Measurements from ENCODE around the gene FANCF. TPM values are rescaled to one million over a fixed set of nuclear protein-coding genes. Genes with fewer than 3 reads are reported as not detected.

Gene FANCF
- total and polyA plus RNA-seq, 7 experiments from 2014 or later: 7.4 to 25.1 (median 21.8) TPM

- Histone ChIP-seq H3K36me3 (ENCODE audit: control insufficient read depth in 2 of 3, insufficient read depth in 3 of 3, low read length in 3 of 3) (no peaks in the 10 kb centered on the region), H3K9me3 (ENCODE audit: control insufficient read depth in 2 of 3, low read length in 3 of 3) (no peaks in the 10 kb centered on the region), H3K27ac (ENCODE audit: low read depth, low read length) (no peak overlapping the region), H3K4me1 (ENCODE audit: control insufficient read depth in 2 of 2, insufficient read depth in 2 of 2, low read length in 2 of 2) (no peaks in the 10 kb centered on the region), H3K4me3 (ENCODE audit: low read length) (no peak overlapping the region), H3K27me3 (ENCODE audit: control insufficient read depth in 2 of 2, insufficient read depth in 2 of 2, low read length in 2 of 2) (no peaks in the 10 kb centered on the region)
- H3K4me3 Mint-ChIP-seq: no peak overlapping the region
- no peak for DNase-seq
- H3K27me3 Mint-ChIP-seq: peaks cover 0 to 9% (median 0%) of the 10 kb centered on the region in 5 donors
- ChIA-PET POLR2A (no interaction called here), CTCF (interaction anchor here (1.0 kb wide), 1 partner anchor 57 kb away, joined by 3 read pairs; no protein-coding TSS in a partner anchor)
- intact Hi-C loops (cut with micrococcal nuclease): no loop called here
- no peak overlapping the region for H3K27ac Mint-ChIP-seq
- H3K4me1 Mint-ChIP-seq: peaks cover 0 to 18% (median 5%) of the 10 kb centered on the region in 7 donors
- ATAC-seq: no peak
- H3K9me3 Mint-ChIP-seq: peaks cover 0 to 7% (median 0%) of the 10 kb centered on the region in 11 donors
- H3K36me3 Mint-ChIP-seq: peaks cover 0 to 14% (median 5%) of the 10 kb centered on the region in 5 donors
These were observed 7.8 kb upstream of the FANCF start for GRCh38 chr11:22633354-22633902.

GRCh38 chr11:22627421-22627820 lies 1.8 kb upstream of the FANCF start:
- Mint-ChIP-seq H3K27me3 (peaks cover 0 to 9% (median 0%) of the 10 kb centered on the region in 5 donors), H3K27ac (peak overlapping the region in 4 of 9 donors; percentile 13 to 47 (median 16)), H3K9me3 (no peaks in the 10 kb centered on the region), H3K36me3 (peaks cover 0 to 15% (median 6%) of the 10 kb centered on the region in 5 donors), H3K4me3 (peak overlapping the region in 1 of 10 donors; percentile 2), H3K4me1 (peaks cover 14 to 42% (median 32%) of the 10 kb centered on the region in 7 donors)
- no peak overlapping the region for H3K27ac ChIP-seq (ENCODE audit: low read depth, low read length)
- no peaks in the 10 kb centered on the region for H3K9me3 ChIP-seq (ENCODE audit: control insufficient read depth in 2 of 3, low read length in 3 of 3)
- no peak for ATAC-seq
- H3K36me3 ChIP-seq (ENCODE audit: control insufficient read depth in 2 of 3, insufficient read depth in 3 of 3, low read length in 3 of 3): peaks cover 0 to 6% (median 0%) of the 10 kb centered on the region in 3 experiments
- H3K4me3 ChIP-seq (ENCODE audit: low read length): no peak overlapping the region
- intact Hi-C loops (cut with micrococcal nuclease): loop anchor here in 1 of 2 donors (5.0 to 10.0 kb wide), 3 partner anchors 75 to 293 kb away; partner anchors contain the start of gene SLC17A6
- no peak for DNase-seq
- peaks cover 15 to 27% of the 10 kb centered on the region in 2 donors for H3K4me1 ChIP-seq (ENCODE audit: control insufficient read depth in 2 of 2, insufficient read depth in 2 of 2, low read length in 2 of 2)
- CTCF ChIA-PET: interaction anchor here (1.1 kb wide), 1 partner anchor 80 kb away, joined by 3 read pairs; no protein-coding TSS in a partner anchor
- H3K27me3 ChIP-seq (ENCODE audit: control insufficient read depth in 2 of 2, insufficient read depth in 2 of 2, low read length in 2 of 2): no peaks in the 10 kb centered on the region
- POLR2A ChIA-PET: no interaction called here

- ATAC-seq: no peak
- Histone ChIP-seq H3K9me3 (ENCODE audit: control insufficient read depth in 2 of 3, low read length in 3 of 3) (no peaks in the 10 kb centered on the region), H3K4me1 (ENCODE audit: control insufficient read depth in 2 of 2, insufficient read depth in 2 of 2, low read length in 2 of 2) (peaks cover 15 to 28% of the 10 kb centered on the region in 2 donors), H3K36me3 (ENCODE audit: control insufficient read depth in 2 of 3, insufficient read depth in 3 of 3, low read length in 3 of 3) (peaks cover 0 to 6% (median 0%) of the 10 kb centered on the region in 3 experiments), H3K27me3 (ENCODE audit: control insufficient read depth in 2 of 2, insufficient read depth in 2 of 2, low read length in 2 of 2) (no peaks in the 10 kb centered on the region), H3K27ac (ENCODE audit: low read depth, low read length) (peak overlapping the region; percentile 87), H3K4me3 (ENCODE audit: low read length) (peak overlapping the region; percentile 98)
- Mint-ChIP-seq H3K36me3 (peaks cover 0 to 16% (median 8%) of the 10 kb centered on the region in 5 donors), H3K27me3 (peaks cover 0 to 4% (median 0%) of the 10 kb centered on the region in 5 donors), H3K9me3 (no peaks in the 10 kb centered on the region), H3K27ac (peak overlapping the region in 8 of 9 donors; percentile 92 to 99 (median 96)), H3K4me1 (peaks cover 21 to 47% (median 39%) of the 10 kb centered on the region in 7 donors), H3K4me3 (peak overlapping the region in 8 of 10 donors; percentile 96 to 99 (median 98))
- DNase-seq: no peak
- ChIA-PET CTCF (interaction anchor here (0.6 to 1.1 kb wide), 2 partner anchors 81 to 291 kb away, joined by 3 to 4 read pairs; no protein-coding TSS in a partner anchor), POLR2A (interaction anchor here (1.4 to 3.1 kb wide), 4 partner anchors 9 to 202 kb away, joined by 3 to 21 read pairs (median 10); partner anchors contain the start of gene SVIP)
- intact Hi-C loops (cut with micrococcal nuclease): loop anchor here in 1 of 2 donors (5.0 to 10.0 kb wide), 3 partner anchors 76 to 292 kb away; partner anchors contain the start of gene SLC17A6
These were observed 1.1 kb upstream of the FANCF start for GRCh38 chr11:22626573-22627239.

GRCh38 chr11:22624742-22625447 lies 728 bp downstream of the FANCF start:
- ChIA-PET CTCF (interaction anchor here (1.3 kb wide), 2 partner anchors 21 to 204 kb away, joined by 3 to 4 read pairs; no protein-coding TSS in a partner anchor), POLR2A (interaction anchor here (0.7 to 3.1 kb wide), 5 partner anchors 10 to 204 kb away, joined by 3 to 21 read pairs (median 7); partner anchors contain the start of gene SVIP)
- Histone ChIP-seq H3K36me3 (ENCODE audit: control insufficient read depth in 2 of 3, insufficient read depth in 3 of 3, low read length in 3 of 3) (peaks cover 0 to 6% (median 0%) of the 10 kb centered on the region in 3 experiments), H3K4me1 (ENCODE audit: control insufficient read depth in 2 of 2, insufficient read depth in 2 of 2, low read length in 2 of 2) (peaks cover 18 to 31% of the 10 kb centered on the region in 2 donors), H3K9me3 (ENCODE audit: control insufficient read depth in 2 of 3, low read length in 3 of 3) (no peaks in the 10 kb centered on the region), H3K27ac (ENCODE audit: low read depth, low read length) (peak overlapping the region; percentile 87), H3K27me3 (ENCODE audit: control insufficient read depth in 2 of 2, insufficient read depth in 2 of 2, low read length in 2 of 2) (no peaks in the 10 kb centered on the region), H3K4me3 (ENCODE audit: low read length) (peak overlapping the region; percentile 98)
- H3K4me3 Mint-ChIP-seq: peak overlapping the region; percentile 93 to 99 (median 98)
- peak in 5 of 9 donors; percentile 55 to 70 (median 64) for DNase-seq
- peaks cover 0 to 29% (median 23%) of the 10 kb centered on the region in 5 donors for H3K36me3 Mint-ChIP-seq
- peak; percentile 64 for ATAC-seq
- no peaks in the 10 kb centered on the region for H3K27me3 Mint-ChIP-seq
- H3K9me3 Mint-ChIP-seq: peaks cover 0 to 2% (median 0%) of the 10 kb centered on the region in 11 donors
- H3K4me1 Mint-ChIP-seq: peaks cover 28 to 65% (median 56%) of the 10 kb centered on the region in 7 donors
- intact Hi-C loops (cut with micrococcal nuclease): loop anchor here (1.0 to 10.0 kb wide), 8 partner anchors 32 to 290 kb away; partner anchors contain the start of genes SVIP (in 2 of the 2), GAS2 (in 1 of the 2) and SLC17A6 (in 1 of the 2)
- peak overlapping the region; percentile 92 to 99 (median 97) for H3K27ac Mint-ChIP-seq

GRCh38 chr11:22617868-22618267 lies 7.8 kb downstream of the FANCF start:
- Histone ChIP-seq H3K36me3 (ENCODE audit: control insufficient read depth in 2 of 3, insufficient read depth in 3 of 3, low read length in 3 of 3) (no peaks in the 10 kb centered on the region), H3K27me3 (ENCODE audit: control insufficient read depth in 2 of 2, insufficient read depth in 2 of 2, low read length in 2 of 2) (no peaks in the 10 kb centered on the region), H3K27ac (ENCODE audit: low read depth, low read length) (no peak overlapping the region), H3K4me3 (ENCODE audit: low read length) (no peak overlapping the region), H3K9me3 (ENCODE audit: control insufficient read depth in 2 of 3, low read length in 3 of 3) (no peaks in the 10 kb centered on the region), H3K4me1 (ENCODE audit: control insufficient read depth in 2 of 2, insufficient read depth in 2 of 2, low read length in 2 of 2) (peaks cover 3 to 5% of the 10 kb centered on the region in 2 donors)
- Mint-ChIP-seq H3K27me3 (peaks cover 0 to 17% (median 8%) of the 10 kb centered on the region in 5 donors), H3K9me3 (peaks cover 0 to 15% (median 4%) of the 10 kb centered on the region in 11 donors), H3K27ac (no peak overlapping the region), H3K4me3 (no peak overlapping the region), H3K36me3 (peaks cover 4 to 33% (median 27%) of the 10 kb centered on the region in 5 donors), H3K4me1 (peaks cover 12 to 37% (median 31%) of the 10 kb centered on the region in 7 donors)
- DNase-seq: no peak
- CTCF ChIA-PET: no interaction called here
- POLR2A ChIA-PET: no interaction called here
- ATAC-seq: no peak
- intact Hi-C loops (cut with micrococcal nuclease): no loop called here

- ChIA-PET POLR2A (no interaction called here), CTCF (interaction anchor here (0.7 kb wide), 1 partner anchor 22 kb away, joined by 3 read pairs; the partner anchor contains the start of gene FANCF)
- no peak overlapping the region for H3K4me3 ChIP-seq (ENCODE audit: low read length)
- H3K4me1 ChIP-seq (ENCODE audit: control insufficient read depth in 2 of 2, insufficient read depth in 2 of 2, low read length in 2 of 2): no peaks in the 10 kb centered on the region
- no peaks in the 10 kb centered on the region for H3K27me3 ChIP-seq (ENCODE audit: control insufficient read depth in 2 of 2, insufficient read depth in 2 of 2, low read length in 2 of 2)
- H3K27me3 Mint-ChIP-seq: peaks cover 0 to 20% (median 14%) of the 10 kb centered on the region in 5 donors
- no peaks in the 10 kb centered on the region for H3K36me3 Mint-ChIP-seq
- no peaks in the 10 kb centered on the region for H3K36me3 ChIP-seq (ENCODE audit: control insufficient read depth in 2 of 3, insufficient read depth in 3 of 3, low read length in 3 of 3)
- H3K9me3 ChIP-seq (ENCODE audit: control insufficient read depth in 2 of 3, low read length in 3 of 3): no peaks in the 10 kb centered on the region
- H3K9me3 Mint-ChIP-seq: no peaks in the 10 kb centered on the region
- no peak overlapping the region for H3K4me3 Mint-ChIP-seq
- H3K27ac Mint-ChIP-seq: no peak overlapping the region
- intact Hi-C loops (cut with micrococcal nuclease): no loop called here
- DNase-seq: no peak
- H3K4me1 Mint-ChIP-seq: no peaks in the 10 kb centered on the region
- H3K27ac ChIP-seq (ENCODE audit: low read depth, low read length): no peak overlapping the region
- ATAC-seq: no peak
These were observed 21.7 kb downstream of the FANCF start for GRCh38 chr11:22603933-22604332.
